Keratinocyte (primary cell): ENCODE results near the gene MRPL34. TPM values are rescaled to one million over a fixed set of nuclear protein-coding genes. Genes with fewer than 3 reads are reported as not detected.

ENCODE experiments used
- DNase-seq: peaks from one replicate; pipeline ENCODE4 v3.0.0-alpha.2; 2011; ENCODE audit warnings: low read depth, missing footprints, low spot score
- FAIRE-seq: peaks from 2 replicates; lab custom pipeline; 2011; peaks lifted over from hg19 to GRCh38; lab: Jason Lieb, UNC
- H2AFZ ChIP-seq: 2 replicates; pipeline ENCODE4 v1.6.0; 2012; ENCODE audit warnings: low read length, control low read depth, inconsistent platforms; ENCODE audit not compliant: control insufficient read depth
- H3K27ac ChIP-seq: 2 replicates; pipeline ENCODE4 v1.5.1; 2011; ENCODE audit warnings: low read length; ENCODE audit not compliant: control insufficient read depth, insufficient read depth
- H3K27me3 ChIP-seq: 3 replicates; pipeline ENCODE4 v1.6.0; 2011; ENCODE audit warnings: low read length; ENCODE audit not compliant: control insufficient read depth, insufficient read depth; ENCODE audit errors: extremely low read depth
- H3K36me3 ChIP-seq, 2 experiments: 2 replicates in 1 of 2; 3 replicates in 1 of 2; pipeline ENCODE4 v1.5.1; 2011; ENCODE audit warnings: low read length in 2 of 2, mild to moderate bottlenecking in 1 of 2; ENCODE audit not compliant: control insufficient read depth in 2 of 2, insufficient read depth in 2 of 2; ENCODE audit errors: extremely low read depth in 1 of 2
- H3K4me1 ChIP-seq: 3 replicates; pipeline ENCODE4 v1.5.1; 2011; ENCODE audit warnings: low read length; ENCODE audit not compliant: control insufficient read depth, insufficient read depth; ENCODE audit errors: extremely low read depth
- H3K4me2 ChIP-seq: 3 replicates; pipeline ENCODE4 v1.6.0; 2011; ENCODE audit warnings: low read depth, low read length; ENCODE audit not compliant: control insufficient read depth, insufficient read depth; ENCODE audit errors: extremely low read depth
- H3K4me3 ChIP-seq, 3 experiments: fragments of 200-600 bp in 1 of 3; sonication (generic) in 1 of 3; 2 replicates in 2 of 3; 3 replicates in 1 of 3; pipeline ENCODE4 v1.5.1; 2011 to 2016; ENCODE audit warnings: low read length in 3 of 3, mild to moderate bottlenecking in 3 of 3, control low read depth in 2 of 3, inconsistent platforms in 1 of 3, low read depth in 1 of 3, mixed read lengths in 1 of 3, mixed run types in 1 of 3, moderate library complexity in 1 of 3; ENCODE audit not compliant: control insufficient read depth in 2 of 3, insufficient read depth in 2 of 3; ENCODE audit errors: extremely low read depth in 1 of 3
- H3K79me2 ChIP-seq: 2 replicates; pipeline ENCODE4 v1.6.0; 2012; ENCODE audit warnings: low read length; ENCODE audit not compliant: control insufficient read depth, insufficient read depth
- H3K9ac ChIP-seq: 3 replicates; pipeline ENCODE4 v1.6.0; 2011; ENCODE audit warnings: low read length; ENCODE audit not compliant: control insufficient read depth, insufficient read depth; ENCODE audit errors: extremely low read depth
- H3K9me1 ChIP-seq: 3 replicates; pipeline ENCODE4 v1.6.0; 2011; ENCODE audit warnings: low read length; ENCODE audit not compliant: control insufficient read depth, insufficient read depth; ENCODE audit errors: extremely low read depth
- H3K9me3 ChIP-seq: 2 replicates; pipeline ENCODE4 v1.5.1; 2012; ENCODE audit warnings: low read depth, low read length; ENCODE audit not compliant: control insufficient read depth
- H4K20me1 ChIP-seq: 3 replicates; pipeline ENCODE4 v1.6.0; 2011; ENCODE audit warnings: low read length; ENCODE audit not compliant: control insufficient read depth, insufficient read depth; ENCODE audit errors: extremely low read depth
- CTCF ChIP-seq, 3 experiments: IDR thresholded peaks in 1 of 3; conservative IDR thresholded peaks in 1 of 3; optimal IDR thresholded peaks in 1 of 3; 2 replicates in 2 of 3; 3 replicates in 1 of 3; pipeline versions ENCODE3 to v1.5.1; 2011; ENCODE audit warnings: low read length in 3 of 3, mild to moderate bottlenecking in 3 of 3, moderate library complexity in 2 of 3, control low read depth in 1 of 3, inconsistent platforms in 1 of 3; ENCODE audit not compliant: insufficient read depth in 2 of 3; ENCODE audit errors: extremely low read depth in 1 of 3
- EZH2 ChIP-seq: IDR thresholded peaks from one replicate; pipeline ENCODE4 v1.6.1; 2012; ENCODE audit warnings: inconsistent platforms, mild to moderate bottlenecking, low read length, moderate library complexity
- dilution Hi-C: fragments of 300-500 bp; cut with MboI; formaldehyde crosslinking; loops from one replicate; pipeline ENCODE4 v1.7.0; 2020; ENCODE audit warnings: low sequenced_read_pairs; ENCODE audit not compliant: extremely low pct_ligation_motif_present
- polyA minus RNA-seq, 3 experiments: library from RNA; depleted of rRNA, polyadenylated mRNA; stranded (reverse); fragments of >200 nt; gene quantifications; 1 replicate in 1 of 3; 2 replicates in 1 of 3; 3 replicates in 1 of 3; pipeline ENCODE4 v1.2.3, GENCODE V29; 2011
- polyA plus RNA-seq, 5 experiments: library from polyadenylated mRNA; depleted of rRNA in 3 of 5; stranded (reverse) in 3 of 5; stranded (forward) in 1 of 5; unstranded in 1 of 5; fragments of >200 nt; gene quantifications; 1 replicate in 1 of 5; 2 replicates in 3 of 5; 3 replicates in 1 of 5; pipeline versions ENCODE4 v1.2.1 to v1.2.3, GENCODE V29; 2011 to 2012; ENCODE audit warnings: missing spikeins in 2 of 5, low read depth in 1 of 5, low replicate concordance in 1 of 5

MRPL34 gene
- polyA plus RNA-seq (49.2 to 63.7 TPM (median 59.6 TPM) in 3 replicates), polyA minus RNA-seq (10.4 to 18.1 TPM (median 15.6 TPM) in 3 replicates)
- 22.3 TPM for polyA plus RNA-seq (2011; ENCODE audit: low read depth)
- polyA plus RNA-seq (2011; cell fraction: cytosol; rRNA removed): 38.9 and 50.4 TPM in 2 replicates
- polyA plus RNA-seq (2011; cell fraction: nucleus; rRNA removed): 20.5 and 21.4 TPM in 2 replicates
- polyA plus RNA-seq (2012; ENCODE audit: low replicate concordance): 51.2 and 60.5 TPM in 2 replicates
- polyA minus RNA-seq (2011; cell fraction: cytosol; rRNA and poly(A)+ RNA removed): 43.7 TPM
- polyA minus RNA-seq (2011; cell fraction: nucleus; rRNA and poly(A)+ RNA removed): 2.7 and 7.0 TPM in 2 replicates

GRCh38 chr19:17305517-17306284, at the start of gene MRPL34:
TSS of gene MRPL34 (plus strand) at chr19:17305872. CDS start at chr19:17305893, 21 bp downstream.
- Histone ChIP-seq H3K27ac (peak within 1 kb of the TSS; percentile 65), H2AFZ (peak within 1 kb of the TSS; percentile 65), H3K9me3 (no peaks in the 10 kb centered on the region), H3K4me2 (peak within 1 kb of the TSS; percentile 93), H3K79me2 (peaks cover 25% of the 10 kb centered on the region), H3K9me1 (peaks cover 3% of the 10 kb centered on the region), H3K36me3 (no peaks in the 10 kb centered on the region), H3K4me1 (peaks cover 40% of the 10 kb centered on the region), H3K4me3 (peak within 1 kb of the TSS; percentile 58 to 86 (median 73)), H4K20me1 (no peaks in the 10 kb centered on the region), H3K9ac (peak within 1 kb of the TSS; percentile 78), H3K27me3 (no peaks in the 10 kb centered on the region)
- DNase-seq: peak; percentile 98
- FAIRE-seq: peak; percentile 89
- dilution Hi-C loops: no loop called here
- TF ChIP-seq EZH2 (no peak), CTCF (optimal IDR thresholded peaks at IDR 0.05 in 1 of 3, IDR thresholded peaks at IDR 0.05 in 1 of 3, conservative IDR thresholded peaks at IDR 0.05 in 1 of 3; ENCODE audit: extremely low read depth in 1 of 3, insufficient read depth in 2 of 3, low read length in 3 of 3) (peak; percentile 83 to 96 (median 93))

GRCh38 chr19:17256130-17256529, 49.5 kb upstream of the MRPL34 start:
- no peaks in the 10 kb centered on the region for H3K36me3 ChIP-seq
- dilution Hi-C loops: no loop called here
- FAIRE-seq (no peak), DNase-seq (no peak)
- no peak overlapping the region for H3K4me3 ChIP-seq
- H3K27me3 ChIP-seq: no peaks in the 10 kb centered on the region
- H3K27ac ChIP-seq: no peak overlapping the region
- no peaks in the 10 kb centered on the region for H3K4me1 ChIP-seq
- no peaks in the 10 kb centered on the region for H4K20me1 ChIP-seq
- no peaks in the 10 kb centered on the region for H3K79me2 ChIP-seq
- no peak overlapping the region for H2AFZ ChIP-seq
- H3K4me2 ChIP-seq: no peak overlapping the region
- no peak for TF ChIP-seq CTCF (optimal IDR thresholded peaks at IDR 0.05 in 1 of 3, IDR thresholded peaks at IDR 0.05 in 1 of 3, conservative IDR thresholded peaks at IDR 0.05 in 1 of 3; ENCODE audit: extremely low read depth in 1 of 3, insufficient read depth in 2 of 3, low read length in 3 of 3)
- TF ChIP-seq EZH2: no peak
- no peak overlapping the region for H3K9ac ChIP-seq
- peaks cover 5% of the 10 kb centered on the region for H3K9me3 ChIP-seq
- no peaks in the 10 kb centered on the region for H3K9me1 ChIP-seq
